H1 (cell line): ENCODE data around the gene NUSAP1. TPM values are rescaled to one million over a fixed set of nuclear protein-coding genes. Genes with fewer than 3 reads are reported as not detected.

Source experiments
- BACH1 ChIP-seq: IDR thresholded peaks from 2 replicates; pipeline ENCODE4 v1.6.1; 2012; ENCODE audit warnings: low read length, improper control_type of control experiment
- BRCA1 ChIP-seq: IDR thresholded peaks from 2 replicates; pipeline ENCODE4 v1.6.1; 2012; ENCODE audit warnings: low read depth, low read length, improper control_type of control experiment
- CHD2 ChIP-seq: IDR thresholded peaks from 2 replicates; pipeline ENCODE4 v1.6.1; 2012; ENCODE audit warnings: low read length, improper control_type of control experiment
- EGR1 ChIP-seq: IDR thresholded peaks from 2 replicates; pipeline ENCODE4 v1.6.1; 2011; ENCODE audit warnings: low read depth, low read length, borderline replicate concordance
- EP300 ChIP-seq, 2 experiments: IDR thresholded peaks; 1 replicate in 1 of 2; 2 replicates in 1 of 2; pipeline ENCODE4 v1.6.1; 2011 to 2012; ENCODE audit warnings: low read depth in 2 of 2, low read length in 2 of 2, mild to moderate bottlenecking in 2 of 2, borderline replicate concordance in 1 of 2, inconsistent platforms in 1 of 2, moderate library complexity in 1 of 2
- EZH2 ChIP-seq: fragments of 200-600 bp; sonication (generic); IDR thresholded peaks from 2 replicates; pipeline ENCODE4 v1.7.1; 2012; ENCODE audit warnings: low read depth, mild to moderate bottlenecking, moderate library complexity, low read length, inconsistent platforms; ENCODE audit not compliant: severe bottlenecking
- GABPA ChIP-seq: IDR thresholded peaks from 2 replicates; pipeline ENCODE4 v1.6.1; 2011; ENCODE audit warnings: mild to moderate bottlenecking, low read length, moderate library complexity, borderline replicate concordance; ENCODE audit not compliant: insufficient read depth
- JUND ChIP-seq: IDR thresholded peaks from 2 replicates; pipeline ENCODE4 v1.6.1; 2011; ENCODE audit warnings: mild to moderate bottlenecking, improper control_type of control experiment, low read length
- KDM4A ChIP-seq: IDR thresholded peaks from one replicate; pipeline ENCODE4 v1.7.1; 2012; ENCODE audit warnings: low read depth, mild to moderate bottlenecking, moderate library complexity, low read length, inconsistent platforms; ENCODE audit not compliant: severe bottlenecking
- NANOG ChIP-seq: IDR thresholded peaks from 2 replicates; pipeline ENCODE4 v1.6.1; 2011; ENCODE audit warnings: low read length, low read depth, mild to moderate bottlenecking, inconsistent platforms; ENCODE audit not compliant: insufficient read depth, poor library complexity, severe bottlenecking
- NRF1 ChIP-seq: IDR thresholded peaks from 2 replicates; pipeline ENCODE4 v1.6.1; 2011; ENCODE audit warnings: mild to moderate bottlenecking, low read depth, low read length, improper control_type of control experiment
- POLR2A ChIP-seq, 2 experiments: IDR thresholded peaks; 1 replicate in 1 of 2; 2 replicates in 1 of 2; pipeline ENCODE4 v1.6.1; 2011; ENCODE audit warnings: low read depth in 2 of 2, low read length in 2 of 2, mild to moderate bottlenecking in 2 of 2; ENCODE audit errors: control extremely low read depth in 1 of 2
- POLR2AphosphoS5 ChIP-seq: IDR thresholded peaks from 2 replicates; pipeline ENCODE4 v1.6.1; 2011; ENCODE audit warnings: low read depth, low read length
- POU5F1 ChIP-seq: IDR thresholded peaks from 2 replicates; pipeline ENCODE4 v1.6.1; 2011; ENCODE audit warnings: low read depth, mild to moderate bottlenecking, low read length, moderate library complexity
- RBBP5 ChIP-seq: IDR thresholded peaks from 2 replicates; pipeline ENCODE4 v1.7.1; 2012; ENCODE audit warnings: low read depth, mild to moderate bottlenecking, inconsistent platforms, low read length, moderate library complexity, borderline replicate concordance
- SAP30 ChIP-seq: fragments of 300-600 bp; sonication (generic); IDR thresholded peaks from 2 replicates; pipeline ENCODE4 v1.7.1; 2012; ENCODE audit warnings: low read length, moderate library complexity, mild to moderate bottlenecking, inconsistent platforms; ENCODE audit not compliant: insufficient read depth, insufficient replicate concordance
- SRF ChIP-seq: IDR thresholded peaks from 2 replicates; pipeline ENCODE4 v1.6.1; 2011; ENCODE audit warnings: mild to moderate bottlenecking, low read depth, low read length, moderate library complexity
- TBP ChIP-seq: IDR thresholded peaks from 2 replicates; pipeline ENCODE4 v1.6.1; 2011; ENCODE audit warnings: low read depth, low read length, improper control_type of control experiment
- TCF12 ChIP-seq: IDR thresholded peaks from 2 replicates; pipeline ENCODE4 v1.6.1; 2011; ENCODE audit warnings: low read depth, mild to moderate bottlenecking, low read length
- ZNF274 ChIP-seq: IDR thresholded peaks from 2 replicates; pipeline ENCODE4 v1.7.0; 2012; ENCODE audit warnings: low read length, borderline replicate concordance; ENCODE audit errors: extremely low read depth
- polyA plus RNA-seq, 7 experiments: library from polyadenylated mRNA; depleted of rRNA in 3 of 7; stranded (reverse) in 5 of 7; unstranded in 2 of 7; fragments of >200 nt in 5 of 7; fragments of 200-250 nt in 2 of 7; gene quantifications; 1 replicate in 5 of 7; 2 replicates in 1 of 7; 4 replicates in 1 of 7; pipeline versions ENCODE4 v1.2.1 to v1.2.3, GENCODE V29; 2011 to 2013; ENCODE audit warnings: missing spikeins in 2 of 7, mixed read lengths in 2 of 7
- total RNA-seq: library from RNA; stranded (reverse); fragmentation: NEBNext Ultra II Directional; extraction: Animal tissue kit (Norgen Biotek cat#: 25700); gene quantifications from 2 replicates; pipeline ENCODE4 v1.2.1, GENCODE V29; 2021
- TF ChIP-seq, protein P1 (sequence below): IDR thresholded peaks from 2 replicates; pipeline ENCODE4 v1.6.1; 2011; ENCODE audit warnings: low read length, improper control_type of control experiment
- TF ChIP-seq, protein P2 (sequence below): IDR thresholded peaks from 2 replicates; pipeline ENCODE4 v1.6.1; 2011; ENCODE audit warnings: low read depth, mild to moderate bottlenecking, low read length; ENCODE audit not compliant: insufficient read depth

Gene NUSAP1
- total and polyA plus RNA-seq, 2 of the 8 experiments (the other 6 are each of a cell fraction or from before 2014, with no cell fraction given) = 60.8 to 144 TPM

DNA sequence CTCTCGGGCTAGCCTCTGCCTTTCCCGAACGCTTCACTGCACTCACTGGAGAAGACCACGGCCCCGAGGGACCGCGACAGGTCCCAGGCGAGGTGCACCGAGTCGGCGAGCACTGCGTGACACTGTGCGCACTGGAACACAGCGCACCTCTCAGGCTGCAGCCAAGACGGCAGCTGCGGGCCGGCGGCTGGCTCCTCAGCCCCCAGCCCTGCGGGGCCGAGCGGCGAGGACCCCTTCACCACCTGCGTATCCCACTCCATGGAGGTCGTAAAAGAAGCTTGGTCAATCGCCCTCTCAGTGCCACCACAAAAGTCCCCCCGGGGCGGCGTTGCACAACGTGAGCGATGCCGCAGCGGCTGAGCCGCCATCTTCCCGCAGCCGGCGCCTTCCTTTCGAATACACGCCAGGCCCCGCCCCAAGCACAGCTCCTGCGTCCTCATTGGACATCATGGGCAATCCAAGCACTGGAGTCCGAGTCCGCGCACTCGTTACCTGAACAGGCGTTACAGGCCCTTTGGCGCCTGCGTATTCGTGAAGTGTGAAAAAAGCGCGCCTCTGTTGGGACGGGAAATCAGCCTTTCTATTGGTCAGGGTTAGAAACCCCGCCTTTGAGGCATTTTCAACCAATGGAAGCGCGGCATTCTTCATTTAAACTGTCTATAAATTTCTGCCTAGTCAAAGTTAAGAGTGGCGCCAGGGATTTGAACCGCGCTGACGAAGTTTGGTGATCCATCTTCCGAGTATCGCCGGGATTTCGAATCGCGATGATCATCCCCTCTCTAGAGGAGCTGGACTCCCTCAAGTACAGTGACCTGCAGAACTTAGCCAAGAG lies at the start of gene NUSAP1, which contains the start of gene OIP5 (continued):
- TF ChIP-seq POLR2AphosphoS5 = peak; percentile 81
- TF ChIP-seq, protein P1, sequence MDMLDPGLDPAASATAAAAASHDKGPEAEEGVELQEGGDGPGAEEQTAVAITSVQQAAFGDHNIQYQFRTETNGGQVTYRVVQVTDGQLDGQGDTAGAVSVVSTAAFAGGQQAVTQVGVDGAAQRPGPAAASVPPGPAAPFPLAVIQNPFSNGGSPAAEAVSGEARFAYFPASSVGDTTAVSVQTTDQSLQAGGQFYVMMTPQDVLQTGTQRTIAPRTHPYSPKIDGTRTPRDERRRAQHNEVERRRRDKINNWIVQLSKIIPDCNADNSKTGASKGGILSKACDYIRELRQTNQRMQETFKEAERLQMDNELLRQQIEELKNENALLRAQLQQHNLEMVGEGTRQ = no peak
- no peak for TF ChIP-seq BRCA1
- TF ChIP-seq SRF = no peak
- TF ChIP-seq CHD2 = peak; percentile 33; the same call in 1 of the 2 replicates
- TF ChIP-seq, protein P2, sequence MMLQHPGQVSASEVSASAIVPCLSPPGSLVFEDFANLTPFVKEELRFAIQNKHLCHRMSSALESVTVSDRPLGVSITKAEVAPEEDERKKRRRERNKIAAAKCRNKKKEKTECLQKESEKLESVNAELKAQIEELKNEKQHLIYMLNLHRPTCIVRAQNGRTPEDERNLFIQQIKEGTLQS = no peak
- TF ChIP-seq NANOG = no peak
- no peak for TF ChIP-seq POU5F1
- no peak; the same call in 1 of the 2 replicates for TF ChIP-seq GABPA
- TF ChIP-seq TBP = peak; percentile 89
- no peak for TF ChIP-seq SAP30
- peak; percentile 22; the same call in 1 of the 2 replicates for TF ChIP-seq NRF1
- no peak for TF ChIP-seq EP300 (IDR thresholded peaks at IDR 0.05; ENCODE audit: borderline replicate concordance in 1 of 2, low read depth in 2 of 2, low read length in 2 of 2)
- peak; percentile 96 to 98 for TF ChIP-seq POLR2A (IDR thresholded peaks at IDR 0.05; ENCODE audit: control extremely low read depth in 1 of 2, low read depth in 2 of 2, low read length in 2 of 2)
- TF ChIP-seq TCF12 = no peak
- peak; percentile 51 for TF ChIP-seq KDM4A
- TF ChIP-seq BACH1 = peak; percentile 82
- no peak for TF ChIP-seq EZH2
- TF ChIP-seq RBBP5 = peak; percentile 59; the same call in 1 of the 2 replicates
- TF ChIP-seq JUND = no peak
- no peak for TF ChIP-seq EGR1
- TF ChIP-seq ZNF274 = no peak
